IPS DF 6.9 (cell line): ENCODE measurements around the gene POU2F3.

Experiments
- DNase-seq: peaks from one replicate; pipeline ENCODE4 v3.0.0-alpha.2; 2013; ENCODE audit warnings: low read depth, low spot score
- H3K27ac ChIP-seq: one replicate; pipeline ENCODE4 v1.5.1; 2013; ENCODE audit warnings: low read length, control low read depth
- H3K27me3 ChIP-seq: 2 replicates; pipeline ENCODE4 v1.6.1; 2013; ENCODE audit warnings: mild to moderate bottlenecking, low read length; ENCODE audit not compliant: control insufficient read depth, insufficient read depth
- H3K36me3 ChIP-seq: 2 replicates; pipeline ENCODE4 v1.6.1; 2013; ENCODE audit warnings: low read length; ENCODE audit not compliant: control insufficient read depth, insufficient read depth
- H3K4me1 ChIP-seq: 2 replicates; pipeline ENCODE4 v1.6.1; 2013; ENCODE audit warnings: low read length; ENCODE audit not compliant: control insufficient read depth, insufficient read depth
- H3K4me3 ChIP-seq: 2 replicates; pipeline ENCODE4 v1.5.1; 2013; ENCODE audit warnings: mild to moderate bottlenecking, low read length
- H3K9me3 ChIP-seq: 2 replicates; pipeline ENCODE4 v1.6.1; 2013; ENCODE audit warnings: low read length, inconsistent platforms; ENCODE audit not compliant: control insufficient read depth, insufficient read depth
- WGBS: extraction: QIAGEN DNeasy Blood & Tissue Kit; methylation state at CpG from one replicate; pipeline ENCODE4 v1.1.7; 2013; ENCODE audit warnings: mixed read lengths, missing lambda C conversion rate; ENCODE audit not compliant: insufficient read length, insufficient coverage; 5-methylcytosine and 5-hydroxymethylcytosine counted together

POU2F3 gene

DNA sequence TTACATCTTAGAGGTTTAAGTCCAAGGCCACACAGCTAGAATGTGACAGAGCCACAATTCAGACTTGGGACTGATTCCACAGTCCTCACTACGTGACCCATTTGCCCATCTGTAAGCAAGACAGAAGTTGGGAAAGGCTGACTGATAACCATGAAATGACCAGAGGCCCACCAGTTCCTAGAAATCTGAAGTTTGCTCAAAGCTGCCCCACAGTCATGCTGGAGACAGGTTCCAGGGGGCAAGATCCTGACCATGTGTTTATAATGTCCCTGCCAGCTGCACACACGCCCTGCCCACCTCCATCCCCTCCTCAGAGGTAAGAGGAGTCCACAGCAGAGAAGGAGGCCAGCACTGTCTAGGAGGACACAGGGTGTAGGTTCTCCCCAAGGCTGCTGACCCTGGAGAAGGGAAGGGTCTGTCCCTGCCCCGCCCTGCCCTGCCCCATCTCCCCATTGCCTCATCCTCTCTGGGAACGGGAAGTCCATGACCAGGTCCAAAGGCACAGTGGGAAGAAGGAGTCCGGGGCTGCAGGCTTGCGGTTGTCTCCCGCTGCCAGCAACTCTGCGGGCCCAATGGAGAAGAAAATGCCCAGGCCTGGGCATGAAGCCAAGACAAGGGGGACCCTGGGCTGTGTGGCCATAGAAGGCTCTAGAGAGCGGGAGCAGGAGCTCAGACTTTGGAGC lies 41.0 kb upstream of the POU2F3 start:
- no peak overlapping the region for H3K27ac ChIP-seq
- peaks cover 6% of the 10 kb centered on the region for H3K4me1 ChIP-seq
- H3K4me3 ChIP-seq, result no peak overlapping the region
- no peaks in the 10 kb centered on the region for H3K9me3 ChIP-seq
- no peaks in the 10 kb centered on the region for H3K36me3 ChIP-seq
- peaks cover 28% of the 10 kb centered on the region for H3K27me3 ChIP-seq
- WGBS, result no CpG with 5 or more reads among the region's 9 CpGs
- DNase-seq, result no peak

DNA sequence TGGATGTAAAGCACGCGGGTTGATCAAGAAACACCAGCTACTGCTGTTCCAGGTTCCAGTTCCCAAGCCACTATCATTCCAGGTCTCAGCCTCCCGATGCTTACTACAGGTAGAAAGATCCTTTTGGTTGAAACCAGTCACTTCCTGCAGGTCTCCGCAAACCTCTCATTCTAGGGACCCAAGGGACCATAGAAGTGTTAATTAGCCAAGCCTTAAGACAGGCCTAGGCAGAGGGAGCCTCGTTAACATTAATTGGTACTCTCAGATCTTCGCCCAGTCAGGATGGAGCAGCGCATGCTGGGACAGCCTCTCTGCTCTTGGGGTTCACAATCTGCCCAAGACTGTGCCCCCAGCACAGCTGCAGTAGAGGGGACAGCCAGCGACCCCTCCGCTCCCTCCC lies 40.3 kb upstream of the POU2F3 start:
- DNase-seq, result no peak
- H3K9me3 ChIP-seq, result no peaks in the 10 kb centered on the region
- no peak overlapping the region for H3K27ac ChIP-seq
- H3K4me1 ChIP-seq, result peaks cover 6% of the 10 kb centered on the region
- H3K4me3 ChIP-seq, result no peak overlapping the region
- WGBS, result no CpG with 5 or more reads among the region's 9 CpGs
- peaks cover 29% of the 10 kb centered on the region for H3K27me3 ChIP-seq
- no peaks in the 10 kb centered on the region for H3K36me3 ChIP-seq

DNA sequence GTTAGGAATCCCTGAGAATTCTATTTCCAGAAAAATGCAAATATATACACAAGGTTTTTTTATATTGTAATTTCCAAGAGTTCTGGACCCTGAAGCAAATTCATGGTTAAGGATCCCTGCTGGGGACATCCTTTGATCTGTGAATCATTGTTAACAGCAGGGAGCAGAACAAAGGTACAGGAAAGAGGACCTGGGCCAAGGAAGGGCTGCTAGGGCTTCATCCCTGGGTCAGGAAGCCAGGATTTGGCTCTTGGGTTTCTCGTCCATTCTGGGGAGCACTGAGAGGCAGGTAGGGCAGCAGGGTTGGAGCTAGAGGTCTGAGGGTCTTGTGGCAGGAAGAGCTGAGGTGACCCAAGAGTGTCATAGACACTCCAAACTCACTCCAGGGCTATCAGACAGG lies 39.3 kb upstream of the POU2F3 start:
- DNase-seq, result no peak
- no CpG with 5 or more reads among the region's 1 CpG for WGBS
- H3K27me3 ChIP-seq, result peaks cover 31% of the 10 kb centered on the region
- no peaks in the 10 kb centered on the region for H3K9me3 ChIP-seq
- H3K27ac ChIP-seq, result no peak overlapping the region
- H3K4me3 ChIP-seq, result no peak overlapping the region
- H3K36me3 ChIP-seq, result no peaks in the 10 kb centered on the region
- H3K4me1 ChIP-seq, result peaks cover 6% of the 10 kb centered on the region

DNA sequence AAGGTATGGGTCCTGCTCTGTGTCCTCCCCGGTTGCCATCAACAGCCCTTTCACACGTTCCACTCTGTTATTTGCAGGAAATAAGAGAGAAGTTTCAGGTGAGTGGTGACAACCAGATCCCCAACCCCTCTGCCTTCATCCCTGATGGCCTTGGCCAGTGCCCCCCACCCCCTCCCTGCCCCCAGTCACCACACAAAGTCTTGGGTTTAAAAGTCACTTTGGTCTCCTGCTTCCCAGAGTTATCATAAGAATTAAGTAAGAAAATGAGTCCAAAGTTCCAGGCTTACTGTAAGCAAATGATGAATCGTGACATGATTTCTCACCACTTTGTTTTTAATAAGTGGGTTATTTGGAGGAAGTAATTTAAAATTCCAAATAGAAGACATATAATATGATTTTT lies 38.3 kb upstream of the POU2F3 start:
- peaks cover 6% of the 10 kb centered on the region for H3K4me1 ChIP-seq
- no peaks in the 10 kb centered on the region for H3K36me3 ChIP-seq
- no peak for DNase-seq
- H3K27ac ChIP-seq, result no peak overlapping the region
- peaks cover 37% of the 10 kb centered on the region for H3K27me3 ChIP-seq
- no peaks in the 10 kb centered on the region for H3K9me3 ChIP-seq
- no peak overlapping the region for H3K4me3 ChIP-seq
- WGBS, result no CpG with 5 or more reads among the region's 3 CpGs

DNA sequence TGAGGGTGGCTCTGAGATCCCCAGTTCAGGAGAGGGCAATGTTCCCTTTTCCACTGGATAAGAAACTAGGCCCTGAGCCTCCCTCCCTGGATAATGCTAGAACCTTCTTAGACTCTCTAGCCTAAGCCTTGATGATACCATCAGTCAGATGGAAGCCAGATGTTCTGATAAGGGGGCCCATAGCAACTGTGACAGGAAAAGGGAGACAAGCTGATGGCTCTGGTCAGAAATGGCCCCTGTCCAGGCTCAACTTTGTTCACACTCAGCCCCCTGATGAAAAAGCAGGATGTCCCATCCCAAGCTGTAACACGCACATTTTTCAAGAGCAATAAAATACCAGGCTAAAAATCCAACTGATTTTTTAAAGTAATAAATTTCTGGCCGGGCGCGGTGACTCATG lies 36.3 kb upstream of the POU2F3 start:
- WGBS, result no CpG with 5 or more reads among the region's 4 CpGs
- H3K4me1 ChIP-seq, result peaks cover 5% of the 10 kb centered on the region
- H3K4me3 ChIP-seq, result no peak overlapping the region
- peaks cover 46% of the 10 kb centered on the region for H3K27me3 ChIP-seq
- no peaks in the 10 kb centered on the region for H3K9me3 ChIP-seq
- no peak overlapping the region for H3K27ac ChIP-seq
- no peak for DNase-seq
- H3K36me3 ChIP-seq, result no peaks in the 10 kb centered on the region

DNA sequence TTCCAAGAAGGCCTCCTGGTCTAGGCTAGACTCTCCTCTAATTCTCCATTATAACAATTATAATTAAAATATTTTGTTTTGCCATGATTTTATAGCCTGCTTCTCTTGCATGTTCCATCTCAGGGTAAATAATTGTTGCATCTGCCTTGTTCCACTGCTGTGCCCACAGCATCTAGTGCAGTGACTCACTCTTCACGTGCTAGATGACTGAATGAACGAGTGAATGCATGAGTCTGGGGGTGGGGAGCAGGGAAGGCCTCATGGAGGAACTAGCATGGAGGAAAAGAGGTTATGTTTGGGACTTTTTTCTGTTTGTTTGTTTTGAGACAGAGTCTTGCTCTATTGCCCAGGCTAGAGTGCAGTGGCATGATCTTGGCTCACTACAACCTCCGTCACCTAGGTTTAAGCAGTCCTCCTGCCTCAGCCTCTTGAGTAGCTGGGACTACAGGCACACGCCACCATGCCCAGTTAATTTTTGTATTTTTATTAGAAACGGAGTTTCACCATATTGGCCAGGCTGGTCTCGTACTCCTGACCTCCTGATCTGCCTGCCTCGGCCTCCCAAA lies 34.3 kb upstream of the POU2F3 start:
- peaks cover 50% of the 10 kb centered on the region for H3K27me3 ChIP-seq
- H3K4me1 ChIP-seq, result peaks cover under 1% of the 10 kb centered on the region; the same call in 1 of the 2 replicates
- H3K4me3 ChIP-seq, result no peak overlapping the region
- no peaks in the 10 kb centered on the region for H3K36me3 ChIP-seq
- DNase-seq, result no peak
- no peak overlapping the region for H3K27ac ChIP-seq
- no CpG with 5 or more reads among the region's 7 CpGs for WGBS
- no peaks in the 10 kb centered on the region for H3K9me3 ChIP-seq

DNA sequence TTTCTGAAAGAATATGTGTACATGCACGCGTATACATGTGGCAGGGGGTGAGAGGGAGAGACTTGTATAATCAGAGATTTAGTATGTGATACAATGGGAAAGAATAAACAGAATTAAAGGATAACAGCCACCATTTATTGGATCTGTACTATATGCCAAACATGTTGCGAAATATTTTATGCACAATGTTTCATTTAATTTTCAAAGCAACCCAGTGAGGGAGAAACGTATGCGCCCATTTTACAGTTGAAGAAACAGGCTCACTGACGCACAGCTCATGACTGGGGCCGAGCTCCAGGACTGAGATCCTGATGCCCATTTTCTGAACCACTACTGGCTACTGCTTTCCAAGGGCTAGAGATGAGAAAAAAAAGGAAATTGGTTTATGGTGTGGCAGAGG lies 32.4 kb upstream of the POU2F3 start:
- no peak overlapping the region for H3K27ac ChIP-seq
- peaks cover 54% of the 10 kb centered on the region for H3K27me3 ChIP-seq
- H3K4me1 ChIP-seq, result no peaks in the 10 kb centered on the region
- no peak for DNase-seq
- H3K36me3 ChIP-seq, result no peaks in the 10 kb centered on the region
- WGBS, result no CpG with 5 or more reads among the region's 7 CpGs
- no peaks in the 10 kb centered on the region for H3K9me3 ChIP-seq
- H3K4me3 ChIP-seq, result no peak overlapping the region

DNA sequence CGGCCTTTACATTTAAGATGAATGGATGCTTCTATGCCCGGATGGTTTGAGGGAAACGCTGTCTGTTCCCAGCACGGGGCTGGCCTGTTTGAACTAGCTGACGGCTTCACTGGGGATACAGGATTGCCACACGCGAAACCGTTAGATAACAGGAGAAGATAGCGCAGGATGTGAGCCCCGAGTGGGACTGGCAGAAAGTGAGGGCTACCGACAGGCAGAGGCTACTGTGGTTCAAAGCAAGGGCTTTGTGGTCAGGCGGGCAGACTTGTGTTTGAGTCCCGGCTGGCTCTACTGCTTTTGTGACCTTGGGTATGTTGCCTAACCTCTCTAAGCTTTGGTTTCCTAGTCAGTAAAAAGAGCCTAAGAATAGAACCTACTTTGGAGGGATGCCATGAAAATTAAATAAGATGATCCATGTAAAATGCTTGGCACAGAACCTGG lies 31.9 kb upstream of the POU2F3 start:
- no CpG with 5 or more reads among the region's 13 CpGs for WGBS
- DNase-seq, result no peak
- Histone ChIP-seq H3K36me3 (no peaks in the 10 kb centered on the region), H3K4me1 (no peaks in the 10 kb centered on the region), H3K27ac (no peak overlapping the region), H3K9me3 (no peaks in the 10 kb centered on the region), H3K4me3 (no peak overlapping the region), H3K27me3 (peaks cover 59% of the 10 kb centered on the region)

DNA sequence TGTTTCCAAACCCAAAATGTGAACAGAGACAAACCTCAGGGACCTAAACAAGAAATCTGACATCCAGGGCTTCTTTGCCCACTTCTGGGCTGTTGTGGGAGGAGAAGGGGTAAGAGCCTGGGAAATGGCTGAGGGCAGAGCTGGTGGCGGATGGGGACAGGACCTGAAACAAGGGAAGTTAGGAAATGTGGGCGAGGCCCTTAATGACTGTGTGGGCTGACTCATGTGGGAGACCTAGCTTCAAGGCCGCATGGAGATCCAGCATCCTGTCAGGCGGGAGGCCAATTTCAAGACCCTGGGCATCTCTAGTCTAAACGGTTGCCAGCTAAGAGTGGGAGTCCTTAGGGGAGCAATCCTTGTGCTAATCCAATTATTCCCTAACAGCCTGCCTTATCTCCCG lies 31.2 kb upstream of the POU2F3 start:
- Histone ChIP-seq H3K27me3 (peaks cover 67% of the 10 kb centered on the region), H3K4me1 (no peaks in the 10 kb centered on the region), H3K9me3 (no peaks in the 10 kb centered on the region), H3K4me3 (no peak overlapping the region), H3K27ac (no peak overlapping the region), H3K36me3 (no peaks in the 10 kb centered on the region)
- no peak for DNase-seq
- WGBS, result no CpG with 5 or more reads among the region's 6 CpGs

DNA sequence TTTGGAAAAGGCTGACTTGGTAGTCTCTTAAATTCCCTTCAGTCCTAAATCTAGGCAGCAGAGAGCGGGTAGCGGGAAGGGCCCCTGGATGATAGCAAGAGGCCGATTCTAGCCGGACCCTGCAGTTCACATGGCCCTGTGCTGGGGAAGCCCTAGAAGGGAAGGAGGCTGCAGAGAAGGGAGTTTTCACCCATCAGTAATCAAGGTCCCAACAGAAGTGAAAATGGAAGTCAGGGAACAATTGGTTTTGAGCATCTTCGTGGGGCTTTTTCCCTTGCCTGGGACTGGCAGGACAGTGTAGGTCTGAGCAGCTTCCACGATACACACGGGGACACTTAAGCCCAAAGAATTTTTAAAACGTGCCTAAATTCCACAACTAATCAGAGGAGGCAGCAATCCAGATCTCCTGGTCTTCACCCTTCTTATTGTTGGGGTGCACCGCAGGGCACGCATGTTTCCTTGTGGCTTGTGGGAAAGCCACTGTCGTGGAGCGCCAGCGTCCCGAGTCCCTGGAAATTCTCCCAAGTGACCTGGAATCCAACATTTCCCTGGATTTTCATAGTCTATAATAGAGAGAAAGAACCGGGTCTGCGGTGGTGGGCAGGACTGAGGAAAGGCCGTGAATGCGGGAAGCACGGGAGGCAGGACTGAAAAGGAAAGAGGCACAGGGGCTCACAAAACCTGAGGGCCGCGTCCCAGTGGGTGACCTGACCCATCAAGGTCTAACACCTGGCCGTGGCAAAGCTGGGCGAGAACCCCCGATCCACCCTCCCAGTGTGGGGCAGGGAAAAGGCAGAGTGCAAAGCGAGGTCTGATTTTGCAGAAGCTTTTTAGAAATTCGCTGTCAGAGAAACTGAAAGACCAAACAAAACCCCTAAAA lies 30.0 kb upstream of the POU2F3 start:
- H3K36me3 ChIP-seq, result no peaks in the 10 kb centered on the region
- H3K4me1 ChIP-seq, result no peaks in the 10 kb centered on the region
- peaks cover 76% of the 10 kb centered on the region for H3K27me3 ChIP-seq
- no peak overlapping the region for H3K27ac ChIP-seq
- WGBS, result no CpG with 5 or more reads among the region's 26 CpGs
- no peak for DNase-seq
- peak overlapping the region; percentile 7; the same call in 1 of the 2 replicates for H3K4me3 ChIP-seq
- H3K9me3 ChIP-seq, result no peaks in the 10 kb centered on the region
